NCI-H2227 (cell line): Measurements from ENCODE around the gene VCX3A.
"Not testable (repeated sequence)": the region's sequence is repeated elsewhere in the genome, so short reads cannot be mapped to it uniquely, and the experiment has no call there.

Source experiments
- DNase-seq: peaks from one replicate; lab custom pipeline; 2025; ENCODE audit not compliant: unreplicated experiment; lab: John Stamatoyannopoulos, UW

VCX3A gene

DNA sequence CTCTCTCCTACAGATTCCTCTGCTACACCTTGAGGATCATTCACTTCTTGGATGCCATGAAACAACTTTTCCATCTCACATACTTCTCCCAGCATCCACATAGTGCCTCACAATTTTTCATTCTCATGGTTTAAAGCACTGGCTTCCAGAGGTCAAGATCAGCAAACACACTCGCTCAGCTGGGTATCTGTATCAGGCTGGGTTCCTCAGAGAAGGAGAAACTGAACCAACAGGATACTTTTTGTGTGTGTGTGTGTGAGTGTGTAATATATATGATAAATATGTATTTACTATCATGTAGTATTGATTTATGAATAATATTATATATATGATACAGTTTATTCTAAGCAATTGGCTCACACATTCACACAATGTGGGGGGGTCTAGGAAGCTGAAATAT is at the start of gene VCX3A:
TSS of gene VCX3A (minus strand) at position 101 of the 400 bp plus-strand sequence. CDS start 621 bp downstream, outside the sequence.
- not testable (repeated sequence) for DNase-seq

DNA sequence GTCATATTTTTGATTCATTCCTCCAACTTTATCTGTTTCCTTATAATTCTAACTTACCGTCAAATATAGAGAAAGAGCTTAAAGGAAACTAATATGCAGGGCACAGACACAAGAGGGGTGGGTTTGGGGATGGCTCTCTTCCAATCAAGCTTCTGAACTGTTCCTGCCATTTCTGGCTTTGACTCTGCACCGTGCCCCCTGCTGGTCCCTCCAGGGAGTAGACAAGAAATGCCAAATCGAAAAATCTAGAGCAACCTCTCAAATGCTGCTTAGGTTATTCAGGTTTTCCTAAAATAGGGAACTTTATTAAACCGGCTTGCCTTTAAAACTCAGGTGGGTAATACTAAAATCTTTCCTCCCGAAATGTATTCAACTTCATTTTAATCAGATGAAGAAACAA is 39.8 kb upstream of the VCX3A start:
- no peak for DNase-seq

DNA sequence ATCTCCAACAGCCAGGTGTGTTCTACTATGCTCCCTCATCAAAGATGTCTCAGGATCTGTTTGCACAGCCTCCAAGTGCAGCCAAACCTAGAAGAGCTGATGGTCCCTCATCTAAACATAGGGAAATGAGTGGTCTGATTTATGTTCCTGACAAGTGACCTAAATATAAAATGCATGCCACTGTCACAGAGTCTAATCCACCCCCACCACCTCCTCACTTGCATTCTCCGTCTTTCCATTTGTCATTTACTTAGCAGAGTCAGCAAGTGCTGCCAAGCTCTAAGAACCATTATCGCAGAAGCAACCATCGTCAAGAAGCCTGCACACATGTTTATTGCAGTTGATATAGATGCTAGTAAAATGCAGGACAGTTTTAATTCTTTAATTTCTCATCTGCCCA is 33.1 kb upstream of the VCX3A start:
- no peak for DNase-seq

DNA sequence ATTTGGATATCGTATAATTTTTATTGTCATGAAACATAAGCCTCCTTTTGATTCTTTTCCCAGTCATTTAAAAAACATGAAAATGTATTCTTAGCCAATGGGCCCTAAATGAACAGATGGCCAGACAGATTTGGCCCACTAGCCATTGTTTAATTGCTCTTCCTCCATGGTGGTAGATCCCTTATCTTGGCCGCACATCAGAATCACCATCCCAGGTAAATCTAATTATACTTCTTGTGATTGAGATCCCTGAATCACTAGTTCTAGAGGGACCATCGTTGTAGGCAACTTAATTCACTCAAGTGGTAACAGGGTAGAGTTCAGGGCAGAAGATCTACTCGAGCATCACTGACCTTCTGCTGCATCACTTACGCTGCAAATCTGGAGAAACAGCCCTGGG is 24.1 kb upstream of the VCX3A start:
- no peak for DNase-seq

DNA sequence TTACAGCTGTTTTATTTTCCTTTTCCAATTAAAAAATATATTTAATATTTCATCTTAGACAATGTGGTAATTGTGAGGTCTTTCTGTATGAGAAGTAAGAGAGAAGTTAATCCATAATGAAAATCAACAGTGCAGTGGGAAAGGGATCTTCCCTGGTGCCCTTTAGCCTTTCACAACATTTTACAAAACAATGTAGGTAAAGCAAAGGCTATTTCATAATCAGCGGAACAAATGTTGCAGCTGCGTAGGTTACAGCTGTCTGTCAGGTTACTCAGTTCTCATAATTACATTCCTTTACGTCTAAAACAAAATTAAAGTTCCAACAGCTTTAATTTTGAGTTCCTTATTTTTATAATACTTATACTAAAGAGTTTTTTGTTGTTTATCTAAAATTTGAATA is 22.8 kb upstream of the VCX3A start:
- DNase-seq: no peak

DNA sequence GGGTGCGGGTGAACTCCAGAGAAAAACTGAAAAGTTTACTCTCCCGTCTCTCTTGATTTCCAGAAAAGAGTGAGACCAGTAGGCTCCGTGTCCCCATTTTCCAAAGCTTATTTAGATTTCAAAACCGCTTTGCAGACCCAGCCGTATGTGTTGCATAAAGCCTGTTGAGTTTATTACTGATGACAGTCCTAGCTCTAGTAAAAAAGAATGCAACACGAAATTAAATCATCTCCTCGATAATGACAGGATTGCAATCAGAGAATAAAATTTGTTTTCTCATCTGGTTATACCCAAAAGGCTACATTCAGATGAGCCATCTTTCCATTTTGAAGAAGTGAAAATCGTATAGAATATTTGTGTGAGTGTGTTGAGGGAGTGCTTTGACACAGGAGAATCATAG is 16.1 kb upstream of the VCX3A start:
- DNase-seq: no peak

DNA sequence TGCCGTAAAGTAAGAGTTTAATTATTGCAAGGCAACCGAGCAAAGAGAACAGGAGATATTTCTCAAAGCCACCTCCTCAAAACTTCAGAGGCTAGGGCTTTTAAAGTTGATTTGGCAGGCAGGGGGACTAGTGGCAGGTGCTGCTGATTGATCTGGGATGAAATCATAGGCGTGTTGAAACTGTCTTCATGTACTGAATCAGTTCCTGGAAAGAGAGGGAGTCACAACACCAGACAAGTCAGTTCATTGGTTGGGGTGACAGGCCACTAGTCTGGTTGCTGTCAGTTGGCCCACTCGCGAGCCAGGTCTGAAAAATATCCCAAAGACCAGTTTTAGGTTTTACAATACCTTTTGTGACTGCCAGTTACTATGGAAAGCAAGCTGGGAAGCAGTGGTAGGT is 10.8 kb upstream of the VCX3A start:
- DNase-seq: no peak

DNA sequence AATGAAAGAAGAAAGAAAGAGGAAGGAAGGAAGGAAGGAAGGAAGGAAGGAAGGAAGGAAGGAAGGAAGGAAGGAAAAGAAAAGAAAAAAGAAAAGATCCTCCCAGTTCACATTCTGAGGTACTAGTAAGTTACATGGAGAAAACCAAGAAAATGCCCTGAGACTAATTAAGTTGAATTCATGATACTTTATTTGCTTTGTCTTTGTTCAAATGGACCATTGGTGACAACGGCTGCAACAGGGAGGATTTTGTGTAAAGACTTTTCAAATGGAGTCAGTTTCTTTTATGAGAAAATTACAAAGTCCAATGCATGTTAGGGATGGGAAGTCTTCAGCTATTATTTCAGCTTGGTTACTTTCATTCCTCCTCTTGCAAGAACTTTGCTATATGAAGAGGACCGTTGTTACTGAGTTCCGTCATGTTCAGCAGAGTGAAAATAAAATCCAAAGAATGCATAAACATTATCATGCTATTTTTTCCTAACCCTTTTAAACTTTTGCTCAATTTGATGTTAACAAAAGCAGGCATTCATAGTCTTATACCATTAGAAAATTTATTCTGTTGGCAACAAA is 8.3 kb downstream of the VCX3A start:
- no peak for DNase-seq

DNA sequence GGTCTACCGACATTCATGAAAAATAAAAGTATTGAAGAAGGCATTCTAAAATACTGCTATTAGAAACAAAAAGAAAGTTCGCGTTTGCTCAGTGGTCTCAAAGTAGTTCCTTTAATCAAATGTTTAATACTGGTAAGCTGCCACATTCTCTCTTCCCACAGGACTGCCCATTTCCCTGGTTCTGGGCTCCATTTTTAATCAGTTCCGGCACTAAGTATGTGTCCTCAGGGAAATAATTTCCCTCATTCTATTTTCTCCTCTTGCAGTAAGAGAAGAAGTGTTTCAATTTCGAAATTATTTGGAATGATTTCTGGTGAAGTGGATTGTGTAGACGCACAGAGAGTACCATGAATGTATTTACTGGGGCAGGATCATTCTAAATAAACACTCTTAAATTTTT is 17.5 kb downstream of the VCX3A start:
- DNase-seq: no peak

DNA sequence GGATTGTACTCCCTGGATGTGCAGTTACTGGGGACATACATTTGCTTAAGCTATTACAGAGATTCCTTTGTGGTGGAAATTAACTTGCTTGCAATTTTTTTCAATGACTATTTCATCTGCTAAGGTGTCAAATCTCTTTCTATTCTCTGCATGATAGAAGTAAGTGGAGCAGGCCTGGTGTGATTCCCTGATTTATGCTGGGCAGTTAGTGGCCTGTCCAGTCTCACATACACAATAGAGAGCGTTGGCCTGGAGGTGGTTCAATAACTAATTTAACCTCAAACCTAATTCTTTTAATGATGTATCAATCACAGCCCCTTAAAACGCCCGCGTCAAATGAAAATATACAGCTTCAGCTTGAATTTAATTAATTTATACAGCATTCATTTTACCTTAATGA is 28.5 kb downstream of the VCX3A start:
- DNase-seq: no peak

DNA sequence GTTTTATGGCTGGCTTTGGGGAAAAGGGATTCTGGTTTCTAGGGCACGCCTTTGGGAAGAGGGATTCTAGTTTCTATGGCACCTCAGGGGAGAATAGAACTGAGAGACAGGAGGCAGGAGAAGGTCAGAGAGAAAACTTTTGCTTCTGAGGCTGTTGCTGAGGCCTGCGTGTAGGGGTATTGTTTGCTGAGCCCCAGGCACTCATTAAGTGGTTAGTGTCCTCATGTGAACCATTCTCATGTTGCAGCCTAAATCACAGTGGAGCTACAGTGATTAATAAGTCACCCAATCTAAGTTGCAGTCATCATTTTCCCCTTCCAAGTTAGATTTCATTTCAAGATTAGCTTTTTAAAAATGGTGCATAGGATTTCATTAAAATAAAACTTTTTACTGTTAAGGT is 29.0 kb downstream of the VCX3A start:
- no peak for DNase-seq

DNA sequence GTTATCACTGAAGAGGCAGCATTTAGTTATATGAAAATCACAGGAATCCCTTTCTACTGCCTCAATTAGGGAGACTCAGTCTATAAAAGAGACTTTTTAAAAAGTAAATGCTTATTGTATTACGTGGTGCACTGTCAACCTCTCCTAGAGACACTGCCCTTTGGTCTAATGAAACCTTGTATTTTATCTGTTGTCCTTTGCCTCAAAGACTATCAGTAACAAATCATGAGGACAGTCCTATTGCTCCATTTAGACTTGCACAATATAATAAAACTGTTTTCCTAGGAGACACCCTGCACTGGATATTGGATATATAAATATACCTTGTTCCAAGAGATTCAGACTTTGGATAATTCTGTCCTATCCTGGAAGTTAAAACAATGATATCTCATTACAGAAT is 34.2 kb downstream of the VCX3A start:
- DNase-seq: no peak

DNA sequence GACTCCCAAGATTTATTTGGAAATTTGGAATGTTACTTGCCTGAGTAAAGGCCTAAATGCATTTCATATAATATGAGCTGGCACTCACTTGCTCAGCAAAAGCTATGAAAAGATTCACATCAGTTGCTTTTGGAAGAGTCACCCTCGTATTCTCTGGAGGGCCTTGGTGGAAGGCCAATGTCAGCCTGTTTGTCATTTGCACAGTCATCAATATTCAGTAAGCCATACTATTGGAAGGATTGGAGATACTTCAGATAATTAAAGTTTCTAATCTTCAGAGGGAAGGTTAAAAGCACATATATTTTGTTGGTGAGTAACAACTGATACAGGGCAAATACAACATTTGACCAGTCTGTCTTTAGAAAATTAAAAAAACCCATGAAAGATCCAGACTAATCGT is 36.6 kb downstream of the VCX3A start:
- no peak for DNase-seq
